Activated CD4-positive, alpha-beta T cell treated with anti-CD3 and anti-CD28 coated beads, Interleukin-2, amount 50 U/mL, for 48 hours (primary cell): ENCODE data around the gene FRAS1.
"Not testable (repeated sequence)": the region's sequence is repeated elsewhere in the genome, so short reads cannot be mapped to it uniquely, and the experiment has no call there.

Experiments used
- DNase-seq, 2 experiments: peaks; one replicate each; pipeline ENCODE4 v3.0.0-alpha.2; 2020

Gene FRAS1

GRCh38 chr4:78174891-78175290 lies 117.8 kb downstream of the FRAS1 start:
- no peak for DNase-seq

- DNase-seq: no peak
These were observed 122.1 kb downstream of the FRAS1 start for GRCh38 chr4:78179196-78179595.

- not testable (repeated sequence) for DNase-seq
These were observed 124.6 kb downstream of the FRAS1 start for GRCh38 chr4:78181681-78182234.

GRCh38 chr4:78184584-78184983 lies 127.5 kb downstream of the FRAS1 start:
- no peak for DNase-seq

GRCh38 chr4:78185117-78185516 lies 128.0 kb downstream of the FRAS1 start:
- no peak for DNase-seq

GRCh38 chr4:78186597-78187543 lies 129.7 kb downstream of the FRAS1 start:
- DNase-seq: no peak

GRCh38 chr4:78190068-78190467 lies 132.9 kb downstream of the FRAS1 start:
- no peak for DNase-seq

GRCh38 chr4:78190595-78190994 lies 133.5 kb downstream of the FRAS1 start:
- DNase-seq: no peak

GRCh38 chr4:78197947-78198346 lies 140.8 kb downstream of the FRAS1 start:
- no peak for DNase-seq

GRCh38 chr4:78199984-78200383 lies 142.9 kb downstream of the FRAS1 start:
- no peak for DNase-seq

- DNase-seq: no peak
These were observed 143.8 kb downstream of the FRAS1 start for GRCh38 chr4:78200949-78201348.

- DNase-seq: no peak
These were observed 147.1 kb downstream of the FRAS1 start for GRCh38 chr4:78204176-78204575.

GRCh38 chr4:78205591-78205990 lies 148.5 kb downstream of the FRAS1 start:
- no peak for DNase-seq

GRCh38 chr4:78207541-78207940 lies 150.4 kb downstream of the FRAS1 start:
- no peak for DNase-seq

GRCh38 chr4:78207951-78208350 lies 150.8 kb downstream of the FRAS1 start:
- no peak for DNase-seq

GRCh38 chr4:78208896-78209295 lies 151.8 kb downstream of the FRAS1 start:
- not testable (repeated sequence) for DNase-seq

- no peak for DNase-seq
These were observed 153.7 kb downstream of the FRAS1 start for GRCh38 chr4:78210694-78211410.

- no peak for DNase-seq
These were observed 156.1 kb downstream of the FRAS1 start for GRCh38 chr4:78213218-78213617.

- DNase-seq: no peak
These were observed 157.0 kb downstream of the FRAS1 start for GRCh38 chr4:78214078-78214477.

GRCh38 chr4:78217557-78217956 lies 160.4 kb downstream of the FRAS1 start:
- no peak for DNase-seq

- DNase-seq: no peak
These were observed 161.1 kb downstream of the FRAS1 start for GRCh38 chr4:78218260-78218659.

- DNase-seq: no peak
These were observed 162.7 kb downstream of the FRAS1 start for GRCh38 chr4:78219825-78220224.

GRCh38 chr4:78220283-78220682 lies 163.2 kb downstream of the FRAS1 start:
- DNase-seq: no peak
